GM12891 (cell line): ENCODE measurements around the gene ZNF394.

Source experiments
- POLR2A ChIP-seq: IDR thresholded peaks from 2 replicates; pipeline ENCODE4 v1.6.1; 2011; ENCODE audit warnings: low read depth, low read length, control low read depth
- POLR2AphosphoS5 ChIP-seq: IDR thresholded peaks from 2 replicates; pipeline ENCODE4 v1.6.1; 2011; ENCODE audit warnings: low read depth, low read length, control low read depth
- SPI1 ChIP-seq: IDR thresholded peaks from 2 replicates; pipeline ENCODE4 v1.6.1; 2011; ENCODE audit warnings: low read depth, low read length, control low read depth

- no peak for TF ChIP-seq POLR2AphosphoS5
- TF ChIP-seq POLR2A, result no peak; the same call in 1 of the 2 replicates
- no peak for TF ChIP-seq SPI1
These were observed 42.2 kb downstream of the ZNF394 start for GRCh38 chr7:99457650-99458493.
